Activated CD8-positive, alpha-beta memory T cell treated with anti-CD3 and anti-CD28 coated beads for 4 hours (primary cell): ENCODE results near the gene AGT.
"Not testable (repeated sequence)": the region's sequence is repeated elsewhere in the genome, so short reads cannot be mapped to it uniquely, and the experiment has no call there.

Experiments
- DNase-seq, 2 donors: peaks; one replicate each; pipeline ENCODE4 v3.0.0-alpha.2; 2020; ENCODE audit warnings: low read depth in 2 of 2

AGT gene

GRCh38 chr1:230744382-230744781, 30.5 kb upstream of the AGT start:
- no peak for DNase-seq

- DNase-seq = no peak
Observed at GRCh38 chr1:230743899-230744298, 30.0 kb upstream of the AGT start.

GRCh38 chr1:230739564-230740290, 25.8 kb upstream of the AGT start:
- DNase-seq = no peak

- DNase-seq = no peak
Observed at GRCh38 chr1:230737622-230738262, 23.8 kb upstream of the AGT start.

- no peak for DNase-seq
Observed at GRCh38 chr1:230735447-230735846, 21.5 kb upstream of the AGT start.

GRCh38 chr1:230730977-230731376, 17.1 kb upstream of the AGT start:
- no peak for DNase-seq

GRCh38 chr1:230728710-230729392, 14.9 kb upstream of the AGT start:
- no peak for DNase-seq

DNA sequence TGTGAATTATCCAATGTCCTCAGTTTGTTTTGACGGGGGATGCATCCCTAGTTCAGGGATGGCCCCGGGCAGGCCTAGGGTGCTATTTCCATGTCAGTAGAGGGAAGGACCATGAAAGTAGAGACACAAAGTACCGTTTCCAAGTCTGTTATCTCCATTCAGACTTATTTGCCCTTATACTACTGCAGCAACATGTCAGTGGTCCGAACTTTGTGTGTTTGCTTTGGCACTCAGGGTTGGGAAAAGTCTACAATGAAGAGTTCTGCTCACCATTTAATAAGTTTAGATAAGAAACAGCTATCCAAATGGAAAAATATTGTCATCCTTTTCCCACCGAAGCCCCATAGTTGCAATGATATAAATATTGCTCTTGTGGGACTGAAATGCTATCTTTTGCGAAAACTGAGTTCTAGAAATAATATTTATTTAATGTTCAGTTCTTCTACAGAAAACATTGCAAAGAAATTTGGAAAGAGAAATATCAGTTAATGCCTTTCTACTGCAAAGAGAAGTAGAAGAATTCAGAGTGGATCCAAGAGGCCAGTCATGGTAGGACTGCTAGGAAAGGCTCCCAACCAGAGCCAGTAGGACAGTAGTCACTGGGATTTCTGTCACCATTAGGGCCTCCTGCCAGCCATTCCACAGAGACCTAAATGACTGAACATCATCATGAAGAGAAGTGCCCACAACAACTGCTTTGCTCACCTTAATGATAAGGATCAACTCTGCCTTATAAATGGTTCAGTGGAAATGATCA, 11.5 kb upstream of the AGT start:
- DNase-seq = no peak

DNA sequence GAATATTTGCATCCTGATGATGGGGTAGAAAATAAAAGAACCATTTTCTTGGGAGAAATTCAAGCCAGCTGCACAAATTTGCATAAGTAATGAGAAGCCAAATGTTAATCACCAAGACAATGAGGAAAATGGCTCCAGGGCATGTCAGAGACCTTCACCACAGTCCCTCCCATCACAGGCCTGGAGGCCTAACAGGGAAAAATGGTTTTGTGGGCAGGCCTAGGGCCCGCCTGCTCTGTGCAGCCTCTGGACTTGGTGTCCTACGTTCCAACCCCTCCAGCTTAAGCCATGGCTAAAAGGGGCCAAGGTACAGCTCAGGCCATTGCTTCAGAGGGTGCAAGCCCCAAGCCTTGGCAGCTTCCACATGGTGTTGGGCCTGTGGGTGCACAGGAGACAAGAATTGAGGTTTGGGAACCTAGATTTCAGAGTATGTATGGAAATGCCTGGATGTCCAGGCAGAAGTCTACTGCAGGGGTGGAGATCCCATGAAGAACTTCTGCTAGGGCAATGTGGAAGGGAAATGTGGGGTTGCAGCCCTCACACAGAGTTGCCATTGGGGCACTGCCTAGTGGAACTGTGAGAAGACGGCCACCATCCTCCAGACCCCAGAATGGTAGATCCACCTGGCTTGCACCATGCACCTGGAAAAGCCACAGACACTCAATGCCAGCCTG, 8.1 kb upstream of the AGT start:
- DNase-seq = not testable (repeated sequence)

GRCh38 chr1:230717251-230717650, 3.3 kb upstream of the AGT start:
- no peak for DNase-seq

DNA sequence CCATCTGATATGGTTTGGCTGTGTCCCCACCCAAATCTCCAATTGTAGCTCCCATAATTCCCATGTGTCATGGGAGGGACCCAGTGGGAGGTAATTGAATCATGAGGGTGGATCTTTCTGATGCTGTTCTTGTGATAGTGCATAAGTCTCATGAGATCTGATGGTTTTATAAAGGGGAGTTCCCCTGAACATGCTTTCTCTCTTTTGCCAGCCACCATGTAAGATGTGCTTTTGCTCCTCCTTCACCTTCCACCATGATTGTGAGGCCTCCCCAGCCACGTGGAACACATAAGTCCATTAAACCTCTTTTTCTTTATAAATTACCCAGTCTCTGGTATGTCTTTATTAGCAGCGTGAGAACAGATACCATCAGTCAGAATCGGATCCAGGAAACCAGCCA, 2.5 kb upstream of the AGT start:
- DNase-seq = not testable (repeated sequence)

- no peak for DNase-seq
Observed at GRCh38 chr1:230715510-230715909, 1.6 kb upstream of the AGT start.

DNA sequence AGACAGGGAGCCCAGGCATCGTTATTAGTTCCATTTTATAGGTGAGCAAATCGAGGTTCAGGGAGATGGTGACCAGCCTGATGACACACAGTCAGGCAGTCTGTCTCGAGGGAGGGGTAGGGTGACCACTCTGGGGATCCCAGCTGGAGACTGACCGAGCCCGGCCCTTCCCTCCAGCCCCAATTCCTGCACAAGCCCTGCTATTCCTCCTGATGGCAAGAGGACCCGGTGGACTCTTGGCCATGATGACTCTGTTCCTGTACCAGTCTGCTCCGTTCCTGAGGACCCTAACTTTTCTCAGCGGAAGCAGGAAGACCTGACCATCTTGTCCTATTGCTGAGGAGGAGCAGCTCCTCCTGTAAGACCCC, 391 bp downstream of the AGT start:
- no peak for DNase-seq

- no peak for DNase-seq
Observed at GRCh38 chr1:230713138-230713537, 784 bp downstream of the AGT start.

DNA sequence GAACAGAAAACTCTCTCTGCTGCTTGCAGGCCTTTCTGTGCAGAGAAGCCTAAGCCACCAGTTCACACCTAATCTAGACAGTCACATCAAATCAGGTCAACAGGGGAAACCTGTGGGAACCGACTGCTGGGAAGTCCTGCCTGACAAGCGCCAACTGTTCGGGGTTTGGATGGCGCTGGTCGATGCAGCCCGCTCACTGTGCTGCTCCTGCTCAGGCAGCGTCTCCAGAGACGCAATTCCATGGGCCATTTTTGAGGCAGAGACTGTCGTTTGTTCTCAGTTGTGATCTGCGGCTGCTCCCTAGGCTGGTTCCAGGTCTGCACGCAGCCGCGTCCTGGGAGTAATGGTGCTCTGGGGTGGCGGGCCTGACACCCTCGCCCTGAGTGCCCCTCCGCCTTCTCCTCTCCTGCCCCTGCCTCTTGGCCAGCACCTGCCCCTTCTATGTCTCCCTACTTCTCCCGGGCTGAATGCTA, 1.4 kb downstream of the AGT start:
- DNase-seq = no peak

DNA sequence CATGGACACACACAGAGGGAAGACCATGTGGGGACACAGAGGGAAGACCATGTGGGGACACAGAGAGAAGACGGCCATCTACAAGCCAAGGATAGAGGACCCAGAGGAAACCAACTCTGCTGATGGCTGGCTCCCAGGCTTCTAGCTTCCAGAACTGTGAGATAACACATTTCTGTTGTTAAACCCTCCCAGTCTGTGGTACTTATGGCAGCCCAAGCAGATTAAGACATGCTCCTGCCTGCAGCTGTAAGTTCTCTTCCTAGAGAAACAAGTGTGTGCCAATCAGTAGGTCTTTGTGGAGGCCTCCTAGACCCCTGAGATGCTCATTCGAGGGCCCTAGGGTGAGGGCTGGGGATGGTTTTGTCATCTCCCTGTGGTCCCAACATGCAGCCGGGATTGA, 2.7 kb downstream of the AGT start:
- DNase-seq = no peak

DNA sequence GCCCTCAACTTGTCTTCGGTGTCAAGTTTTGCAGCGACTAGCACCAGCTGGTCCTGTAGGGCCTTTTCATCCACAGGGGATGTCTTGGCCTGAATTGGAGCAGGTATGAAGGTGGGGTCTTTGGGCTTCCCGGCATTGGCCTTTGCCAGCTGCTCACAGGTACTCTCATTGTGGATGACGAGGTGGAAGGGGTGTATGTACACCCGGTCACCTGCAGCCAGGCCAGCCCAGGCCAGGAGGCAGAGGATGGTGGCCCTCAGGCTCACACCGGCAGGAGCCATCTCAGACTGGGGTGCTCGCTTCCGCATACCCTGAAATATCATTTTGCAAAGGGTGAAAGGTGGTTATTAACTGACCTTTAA, 3.4 kb downstream of the AGT start:
- no peak for DNase-seq

GRCh38 chr1:230709619-230710542, 4.0 kb downstream of the AGT start:
- DNase-seq = no peak

DNA sequence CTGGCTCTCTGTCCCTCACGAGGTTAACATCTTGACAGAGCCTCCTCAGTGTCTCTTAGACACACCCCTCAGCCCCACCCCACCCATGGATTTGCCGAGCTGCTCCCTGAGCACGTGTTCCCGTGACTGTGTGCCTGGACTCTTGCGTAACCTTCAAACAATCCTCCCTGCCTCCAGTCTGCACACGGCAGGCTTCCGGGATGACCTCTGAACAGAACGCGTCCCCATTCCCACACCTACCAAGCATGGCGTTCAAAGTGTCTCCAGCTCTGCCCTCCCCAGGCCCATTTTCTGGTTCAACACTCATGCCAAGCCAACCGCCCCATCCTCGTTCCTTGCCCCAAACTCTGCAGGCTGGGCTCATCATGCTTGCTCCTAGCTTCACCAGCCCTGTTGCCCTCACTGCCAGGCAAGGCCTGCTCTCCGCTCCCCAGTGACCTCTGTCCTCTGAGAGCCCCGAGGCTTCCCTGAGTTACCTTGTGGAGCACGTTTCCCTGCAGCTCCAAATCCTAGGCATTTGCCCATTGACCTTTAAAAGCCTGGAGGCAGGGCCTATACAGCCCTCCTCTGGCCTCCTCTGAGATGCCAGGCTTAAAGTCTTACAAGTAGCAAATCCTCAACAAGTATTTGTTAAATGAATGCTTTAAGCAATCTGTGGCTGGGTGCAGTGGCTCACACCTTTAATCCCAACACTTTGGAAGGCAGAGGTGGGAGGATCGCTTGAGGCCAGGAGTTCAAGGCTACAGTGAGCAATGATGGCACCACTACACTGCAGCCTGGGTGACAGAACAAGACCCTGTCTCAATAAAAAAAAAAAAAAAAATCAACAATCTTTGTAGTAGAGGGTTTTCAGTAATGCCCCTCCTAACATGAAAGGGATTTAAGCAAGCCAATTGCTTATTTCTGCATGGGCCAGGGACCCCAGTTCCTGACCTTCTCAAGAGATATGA, 5.0 kb downstream of the AGT start:
- no peak for DNase-seq
